Measurements from ENCODE around the gene FBXO11.

GRCh38 chr2:47818777-47819176, 87.5 kb downstream of the FBXO11 start:
- TF ChIP-seq CTCF (IDR thresholded peaks at IDR 0.05) (no peak), POLR2A (IDR thresholded peaks at IDR 0.05) (no peak)

Data from Peyer's patch (tissue), 4 donors.